D721Med (cell line): ENCODE data around the gene MMP11.

Experiments used
- DNase-seq: peaks from one replicate; pipeline ENCODE4 v3.0.0; 2011; ENCODE audit warnings: low spot score; ENCODE audit not compliant: insufficient read length
- FAIRE-seq: peaks from 2 replicates; lab custom pipeline; 2011; peaks lifted over from hg19 to GRCh38; lab: Jason Lieb, UNC
- CTCF ChIP-seq: IDR thresholded peaks from 2 replicates; pipeline ENCODE4 v1.5.1; 2012; ENCODE audit warnings: mild to moderate bottlenecking, control low read depth; ENCODE audit not compliant: insufficient read depth; ENCODE audit errors: missing control alignments

MMP11 gene

GRCh38 chr22:23769321-23769965, 3.2 kb upstream of the MMP11 start:
- no peak for TF ChIP-seq CTCF
- FAIRE-seq (no peak), DNase-seq (no peak)

GRCh38 chr22:23772315-23772648, 367 bp upstream of the MMP11 start:
- FAIRE-seq (no peak), DNase-seq (no peak)
- TF ChIP-seq CTCF = no peak

GRCh38 chr22:23773483-23774113, 949 bp downstream of the MMP11 start:
- DNase-seq (no peak), FAIRE-seq (no peak)
- no peak for TF ChIP-seq CTCF

- DNase-seq (no peak), FAIRE-seq (no peak)
- no peak for TF ChIP-seq CTCF
Observed at GRCh38 chr22:23774114-23774921, 1.7 kb downstream of the MMP11 start.

- FAIRE-seq (no peak), DNase-seq (no peak)
- TF ChIP-seq CTCF = no peak
Observed at GRCh38 chr22:23774922-23775436, 2.3 kb downstream of the MMP11 start.

GRCh38 chr22:23775779-23776375, 3.2 kb downstream of the MMP11 start:
- DNase-seq (no peak), FAIRE-seq (no peak)
- TF ChIP-seq CTCF = no peak
